ENCODE results near the gene TMEM151B. TPM values are rescaled to one million over a fixed set of nuclear protein-coding genes. Genes with fewer than 3 reads are reported as not detected.
A peak's percentile ranks its signal among the peaks of the same experiment; 100 is the strongest.

The TMEM151B gene
- total and polyA plus RNA-seq, 9 of the 15 experiments (the other 6 are each of a cell fraction or from before 2014, with no cell fraction given): not detected

GRCh38 chr6:44237813-44238433, 32.3 kb upstream of the TMEM151B start (continued):
- TF ChIP-seq ATF6 (CRISPR knock-in tag; IDR thresholded peaks at IDR 0.05) (peak; percentile 56; the same call in 1 of the 2 replicates), L3MBTL2 (IDR thresholded peaks at IDR 0.05) (peak; percentile 88), RUNX1 (IDR thresholded peaks at IDR 0.05; ENCODE audit: low read depth) (no peak), ZNF3 (CRISPR knock-in tag; IDR thresholded peaks at IDR 0.05) (no peak), ZNF174 (CRISPR knock-in tag; IDR thresholded peaks at IDR 0.05) (no peak), CREB1 (IDR thresholded peaks at IDR 0.05) (peak; percentile 82), CREB1 (CRISPR knock-in tag; IDR thresholded peaks at IDR 0.05) (peak; percentile 90), SREBF2 (CRISPR knock-in tag; IDR thresholded peaks at IDR 0.05) (no peak), ERF (CRISPR knock-in tag; IDR thresholded peaks at IDR 0.05) (peak; percentile 89), MYBL2 (IDR thresholded peaks at IDR 0.05; ENCODE audit: low read depth) (no peak), MYBL2 (CRISPR knock-in tag; IDR thresholded peaks at IDR 0.05; ENCODE audit: borderline replicate concordance) (no peak), ZBTB17 (CRISPR knock-in tag; IDR thresholded peaks at IDR 0.05) (peak; percentile 69), HLTF (IDR thresholded peaks at IDR 0.05) (peak; percentile 89; the same call in 1 of the 2 replicates), E2F4 (CRISPR knock-in tag; IDR thresholded peaks at IDR 0.05; ENCODE audit: low read depth) (no peak), SRSF9 (IDR thresholded peaks at IDR 0.05; ENCODE audit: borderline replicate concordance, low read depth, low read length) (no peak), CTCFL (IDR thresholded peaks at IDR 0.05; ENCODE audit: borderline replicate concordance, insufficient read depth, low read depth, low read length, poor library complexity, severe bottlenecking) (peak; percentile 97), ZBTB33 (CRISPR knock-in tag; IDR thresholded peaks at IDR 0.05) (peak; percentile 56; the same call in 1 of the 2 replicates), NELFE (IDR thresholded peaks at IDR 0.05; ENCODE audit: insufficient read depth, insufficient read length) (no peak), ZNF766 (CRISPR knock-in tag; conservative IDR thresholded peaks at IDR 0.05) (peak; percentile 65; the same call in 1 of the 2 replicates), FUS (optimal IDR thresholded peaks at IDR 0.05; ENCODE audit: low read depth, low read length) (peak; percentile 68), ARNT (IDR thresholded peaks at IDR 0.05) (no peak)

Data from K562 (cell line).